Thyroid gland (tissue), 4 donors: ENCODE results near the gene UNC80.

ENCODE experiments used
- CTCF ChIP-seq, 6 experiments: fragments of 200-600 bp in 3 of 6; fragments of 450-650 bp in 3 of 6; sonication (generic) in 3 of 6; IDR thresholded peaks; one replicate each; pipeline ENCODE4 v1.5.1; 2016 to 2019; ENCODE audit warnings: antibody characterized with exemption in 6 of 6, mild to moderate bottlenecking in 2 of 6, inconsistent platforms in 1 of 6, moderate library complexity in 1 of 6
- POLR2A ChIP-seq, 2 donors: fragments of 450-650 bp; IDR thresholded peaks; one replicate each; pipeline ENCODE4 v1.6.1; 2017; ENCODE audit warnings: antibody characterized with exemption in 2 of 2, mild to moderate bottlenecking in 2 of 2, moderate library complexity in 1 of 2

- no peak for TF ChIP-seq CTCF (IDR thresholded peaks at IDR 0.05)
- no peak for TF ChIP-seq POLR2A (IDR thresholded peaks at IDR 0.05)
Measured at GRCh38 chr2:209818939-209819338, 47.3 kb downstream of the UNC80 start.
